ENCODE data around the gene WNT9B.
"Not testable (repeated sequence)": the region's sequence is repeated elsewhere in the genome, so short reads cannot be mapped to it uniquely, and the experiment has no call there.

Gene WNT9B

GRCh38 chr17:46821482-46822387 is 29.6 kb upstream of the WNT9B start:
- DNase-seq (ENCODE audit: low spot score): no peak

GRCh38 chr17:46822388-46822921 is 28.9 kb upstream of the WNT9B start:
- no peak for DNase-seq (ENCODE audit: low spot score)

GRCh38 chr17:46823657-46824056 is 27.7 kb upstream of the WNT9B start:
- DNase-seq (ENCODE audit: low spot score): no peak

- no peak for DNase-seq (ENCODE audit: low spot score)
Observed at GRCh38 chr17:46826116-46826515, 25.3 kb upstream of the WNT9B start.

GRCh38 chr17:46827274-46827673 is 24.1 kb upstream of the WNT9B start:
- DNase-seq (ENCODE audit: low spot score): no peak

- DNase-seq (ENCODE audit: low spot score): no peak
Observed at GRCh38 chr17:46831573-46832330, 19.6 kb upstream of the WNT9B start.

GRCh38 chr17:46832331-46832821 is 19.0 kb upstream of the WNT9B start:
- DNase-seq (ENCODE audit: low spot score): no peak

- DNase-seq (ENCODE audit: low spot score): peak; percentile 61
Observed at GRCh38 chr17:46832945-46833839, 18.2 kb upstream of the WNT9B start.

GRCh38 chr17:46833840-46834208 is 17.6 kb upstream of the WNT9B start:
- DNase-seq (ENCODE audit: low spot score): no peak

GRCh38 chr17:46834846-46835245 is 16.5 kb upstream of the WNT9B start:
- no peak for DNase-seq (ENCODE audit: low spot score)

GRCh38 chr17:46836500-46836899 is 14.9 kb upstream of the WNT9B start:
- no peak for DNase-seq (ENCODE audit: low spot score)

- no peak for DNase-seq (ENCODE audit: low spot score)
Observed at GRCh38 chr17:46837521-46837920, 13.9 kb upstream of the WNT9B start.

GRCh38 chr17:46839211-46839610 is 12.2 kb upstream of the WNT9B start:
- DNase-seq (ENCODE audit: low spot score): no peak

- not testable (repeated sequence) for DNase-seq (ENCODE audit: low spot score)
Observed at GRCh38 chr17:46840596-46840995, 10.8 kb upstream of the WNT9B start.

- no peak for DNase-seq (ENCODE audit: low spot score)
Observed at GRCh38 chr17:46841561-46842379, 9.6 kb upstream of the WNT9B start.

- DNase-seq (ENCODE audit: low spot score): no peak
Observed at GRCh38 chr17:46842835-46843234, 8.5 kb upstream of the WNT9B start.

GRCh38 chr17:46847204-46848191 is 3.9 kb upstream of the WNT9B start:
- no peak for DNase-seq (ENCODE audit: low spot score)

GRCh38 chr17:46848534-46848933 is 2.8 kb upstream of the WNT9B start:
- no peak for DNase-seq (ENCODE audit: low spot score)

- DNase-seq (ENCODE audit: low spot score): no peak
Observed at GRCh38 chr17:46850688-46851028, 725 bp upstream of the WNT9B start.

Measured in SK-N-DZ (cell line).